Limb (tissue), 2 donors: ENCODE measurements around the gene SH3RF3.

ENCODE experiments used
- DNase-seq, 2 donors: peaks; one replicate each; pipeline ENCODE4 v3.0.0-alpha.2; 2016; ENCODE audit errors: extremely low spot score in 2 of 2

The SH3RF3 gene

DNA sequence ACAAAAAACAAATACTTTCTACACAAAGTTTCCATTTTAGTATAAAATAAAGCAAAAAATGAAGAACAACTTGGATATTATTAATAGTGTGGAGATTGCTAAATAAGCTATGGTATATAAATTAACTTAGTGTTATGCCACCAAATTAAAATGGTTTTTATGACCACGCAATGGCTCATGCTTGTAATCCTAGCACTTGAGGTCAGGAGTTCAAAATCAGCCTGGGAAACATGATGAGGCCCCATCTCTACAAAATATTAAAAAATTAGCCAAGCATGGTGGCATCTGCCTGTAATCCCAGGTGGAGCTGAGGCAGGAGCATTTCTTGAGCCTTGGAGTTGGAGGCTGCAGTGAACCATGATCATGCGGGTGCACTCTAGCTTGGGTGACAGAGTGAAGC, 108.8 kb downstream of the SH3RF3 start:
- no peak for DNase-seq

DNA sequence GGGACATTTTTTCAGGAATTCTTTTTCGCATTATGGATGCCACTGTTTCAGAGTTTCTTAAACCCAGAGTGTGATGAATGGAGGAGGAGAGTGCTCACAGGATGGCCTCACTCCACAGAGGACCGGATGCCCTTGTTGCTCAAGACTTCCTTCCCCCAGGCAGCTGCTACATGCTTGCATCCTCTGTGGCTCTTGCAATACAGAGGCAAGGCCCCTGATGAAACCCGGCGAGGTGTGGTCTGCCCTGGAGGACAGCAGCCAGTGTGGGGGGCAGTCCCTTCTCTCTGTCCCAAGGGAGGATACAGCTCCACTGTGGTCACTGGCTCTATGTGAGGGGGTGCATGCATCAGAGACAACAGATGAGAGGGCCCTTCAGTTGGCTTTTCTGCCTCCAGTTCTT, 109.6 kb downstream of the SH3RF3 start:
- no peak for DNase-seq

DNA sequence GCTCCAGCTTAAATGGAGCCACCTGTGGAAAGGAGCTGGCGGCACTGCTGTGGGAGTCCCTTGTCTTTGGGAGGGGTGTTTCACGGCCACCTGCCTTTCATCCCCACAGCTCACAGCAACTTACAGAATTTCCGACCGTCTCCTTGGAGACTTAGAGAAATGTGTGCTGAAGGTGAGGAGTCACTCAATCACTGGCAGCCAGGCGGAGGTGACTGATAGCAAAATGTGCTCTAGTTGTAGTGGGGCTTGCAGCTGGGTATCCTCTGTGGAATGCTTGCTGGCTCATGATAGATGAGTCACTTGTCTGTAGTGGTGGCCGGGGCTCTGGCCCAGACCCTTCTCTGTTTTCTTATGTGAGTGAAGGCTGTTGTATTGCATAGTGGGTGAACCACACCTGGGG, 110.7 kb downstream of the SH3RF3 start:
- DNase-seq: no peak

DNA sequence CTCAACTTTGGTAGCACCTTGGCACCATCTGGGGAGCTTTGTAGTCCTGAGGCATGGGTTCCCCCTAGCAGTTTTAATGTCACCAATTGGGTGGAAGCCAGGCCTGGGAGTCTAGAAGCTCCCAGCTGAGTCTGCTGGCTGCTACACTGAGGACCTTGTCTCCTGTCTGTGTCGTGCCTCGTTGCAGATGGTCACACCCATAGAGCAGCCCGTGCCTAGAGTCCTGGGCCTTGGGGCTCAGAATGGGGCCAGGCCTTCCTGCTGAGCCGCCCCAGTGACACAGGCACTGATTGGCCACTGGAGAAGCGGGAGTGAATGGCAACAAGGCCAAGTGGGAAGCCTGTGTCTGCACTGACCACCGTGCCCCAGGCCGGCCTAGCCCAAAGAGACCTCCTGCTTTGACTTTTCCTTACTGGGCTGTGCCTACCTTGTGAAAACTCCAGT, 113.2 kb downstream of the SH3RF3 start:
- no peak for DNase-seq

DNA sequence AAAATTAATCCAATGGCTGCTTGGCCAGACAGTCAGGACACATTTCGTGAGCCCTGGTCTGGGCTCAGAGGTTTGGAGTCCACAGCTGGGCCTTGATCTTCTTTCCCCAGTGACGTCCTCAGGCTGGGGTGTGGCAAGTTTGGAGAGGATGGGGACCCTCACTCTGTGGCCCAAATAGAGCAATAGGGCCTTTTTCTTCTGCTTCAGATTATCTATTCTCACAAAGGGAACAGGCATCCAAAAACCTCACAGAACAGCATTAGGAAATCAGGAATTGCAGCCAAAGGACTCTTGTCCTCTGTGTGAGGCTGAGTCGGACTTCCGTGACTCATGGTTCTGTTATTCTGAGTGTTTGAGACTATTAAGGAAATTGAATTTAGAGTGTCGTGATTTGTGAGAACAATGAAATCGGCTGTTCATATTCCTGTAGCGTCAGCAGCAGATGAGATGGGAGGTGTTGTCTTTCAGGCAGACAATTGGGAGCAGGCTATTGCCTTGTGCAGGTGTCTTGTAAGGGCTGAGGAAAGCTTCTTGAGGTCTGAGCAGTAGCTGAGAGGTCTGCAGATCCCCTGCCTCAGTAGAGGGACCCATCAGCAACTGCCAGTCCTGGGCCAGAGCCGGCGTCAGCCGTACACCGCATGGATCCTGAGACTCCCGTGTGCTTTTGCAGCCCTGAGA, 113.8 kb downstream of the SH3RF3 start:
- no peak for DNase-seq

DNA sequence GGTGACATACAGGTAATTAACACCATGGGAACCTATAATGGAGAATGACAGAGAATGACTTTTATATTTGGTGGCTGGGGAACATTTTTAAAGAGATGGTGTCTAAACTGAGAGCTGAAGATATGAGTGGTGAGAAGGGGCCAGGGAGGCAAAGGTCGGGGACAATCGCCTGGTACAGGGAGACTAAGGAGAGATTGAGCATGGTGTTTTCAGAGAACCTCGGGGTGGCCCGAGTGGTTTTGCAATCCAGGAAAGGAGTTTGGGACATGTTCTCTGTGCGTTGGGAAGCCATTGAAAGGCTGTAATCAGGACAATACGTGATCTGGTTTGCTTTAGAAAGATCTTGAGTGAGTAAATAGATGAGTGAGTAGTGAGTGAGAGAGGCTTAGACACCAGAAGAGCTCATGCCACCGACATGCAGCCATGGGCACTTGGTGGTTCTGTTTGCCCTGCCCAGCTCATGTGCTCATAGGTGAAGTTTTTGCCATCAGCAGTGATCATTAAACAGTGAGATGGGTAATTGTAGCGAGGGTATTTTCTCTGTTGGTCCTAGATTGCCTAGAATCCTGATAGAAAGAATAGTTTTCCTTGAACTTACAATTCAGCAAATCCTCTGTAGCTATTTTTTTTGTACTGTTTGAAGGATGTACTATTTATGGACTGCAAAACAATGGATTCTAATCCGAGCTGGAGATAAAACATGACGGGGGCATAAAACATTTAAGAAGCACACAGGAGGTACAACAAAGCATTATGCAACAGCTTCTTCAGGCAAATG, 114.7 kb downstream of the SH3RF3 start:
- DNase-seq: no peak

DNA sequence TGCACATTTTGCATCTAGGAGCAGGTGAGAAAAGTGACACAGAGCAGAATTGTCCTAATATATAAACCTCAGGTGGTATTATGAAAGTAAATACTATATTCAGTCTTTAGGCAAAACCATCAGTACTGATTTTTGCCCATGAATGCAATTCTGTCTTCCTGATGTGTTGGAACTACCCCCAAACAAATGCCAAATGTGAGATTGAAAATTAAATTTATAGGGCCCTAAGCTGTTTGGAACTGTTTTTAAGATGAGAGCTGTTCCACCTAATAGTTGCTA, 115.2 kb downstream of the SH3RF3 start:
- no peak for DNase-seq

DNA sequence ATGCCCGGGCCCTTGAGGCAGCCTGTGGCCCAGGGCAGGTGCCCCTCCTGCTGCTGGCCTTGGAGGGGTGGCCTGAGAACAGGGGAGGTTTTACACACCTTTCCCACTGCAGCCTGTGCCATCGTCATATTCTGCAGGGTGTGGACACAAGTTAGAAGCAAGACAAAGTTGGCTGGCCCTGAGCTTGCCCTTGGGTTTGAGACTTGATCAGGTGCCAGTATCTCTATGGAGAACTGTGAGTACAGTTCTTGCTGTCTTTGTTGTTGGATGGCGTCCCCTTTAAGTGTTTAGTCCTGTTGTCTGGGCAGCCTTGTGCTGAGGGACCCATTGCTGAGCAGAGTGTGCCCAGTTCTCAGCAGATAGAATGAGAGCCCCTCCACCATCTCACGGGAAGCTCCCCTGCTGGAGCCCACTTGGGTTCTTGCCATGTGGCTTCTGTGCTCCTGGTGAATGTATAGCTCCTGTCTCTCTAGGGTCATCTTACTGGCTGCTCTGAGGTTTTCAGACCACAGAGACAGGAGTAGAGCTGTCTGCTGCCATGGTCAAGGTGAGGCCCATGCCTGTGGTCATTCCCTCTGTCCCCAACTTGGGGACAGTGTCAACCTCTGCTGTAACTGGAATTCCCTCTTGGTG, 115.9 kb downstream of the SH3RF3 start:
- no peak for DNase-seq

DNA sequence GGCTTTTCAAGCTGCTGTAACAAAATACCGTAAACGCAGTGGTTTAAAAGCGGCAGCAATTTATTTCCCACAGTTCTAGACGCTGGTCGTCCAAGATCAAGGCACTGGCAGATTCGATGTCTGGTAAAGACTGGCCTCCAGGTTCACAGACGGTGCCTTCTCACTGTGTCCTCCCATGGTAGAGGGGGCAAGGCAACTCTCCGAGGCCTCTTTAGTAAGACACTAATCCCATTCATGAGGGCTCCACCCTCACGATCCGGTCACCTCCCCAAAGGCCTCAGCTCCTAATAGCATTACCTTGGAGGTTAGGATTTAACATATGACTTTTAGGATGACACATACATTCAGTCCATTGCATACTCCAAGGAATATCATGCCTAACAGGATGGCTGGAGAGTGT, 117.2 kb downstream of the SH3RF3 start:
- DNase-seq: no peak

DNA sequence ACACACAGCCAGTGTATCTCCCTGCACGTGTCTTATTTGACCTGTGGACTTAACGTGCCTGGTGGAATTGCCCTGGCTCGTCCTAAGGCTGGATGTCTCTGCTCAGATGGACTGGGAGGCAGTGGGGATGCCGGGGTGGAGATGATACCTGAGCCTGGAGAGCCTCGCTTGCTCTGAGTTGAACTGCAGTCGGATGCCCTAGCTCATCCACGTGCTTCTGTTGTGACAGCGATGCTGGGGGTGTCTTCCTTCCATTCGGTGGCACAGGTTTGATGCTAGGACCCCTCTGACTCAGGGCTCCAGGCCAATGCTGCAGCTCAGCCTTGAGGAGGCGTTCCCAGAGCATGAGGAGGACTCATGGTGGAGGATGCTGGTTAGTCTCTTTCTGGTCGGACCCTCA, 117.6 kb downstream of the SH3RF3 start:
- DNase-seq: no peak

DNA sequence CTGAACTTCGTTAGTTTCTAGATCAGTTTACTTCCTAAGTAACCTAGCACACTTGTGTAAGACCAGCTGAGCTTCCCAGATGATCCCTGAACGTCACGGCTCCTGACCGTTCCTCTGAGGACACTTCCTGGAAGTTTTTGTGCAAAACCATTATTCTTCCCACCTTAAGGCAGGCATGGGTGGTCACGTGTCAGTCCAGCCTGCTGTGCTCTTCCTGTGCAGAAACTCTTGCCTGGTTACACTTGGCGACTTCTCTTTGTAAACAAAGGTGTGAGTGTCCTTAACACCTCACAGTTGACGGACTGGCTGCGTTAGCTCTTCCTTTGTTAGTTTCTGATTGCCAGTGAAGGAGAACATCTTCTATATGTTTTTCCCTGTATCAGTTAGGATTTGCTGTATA, 118.3 kb downstream of the SH3RF3 start:
- no peak for DNase-seq

DNA sequence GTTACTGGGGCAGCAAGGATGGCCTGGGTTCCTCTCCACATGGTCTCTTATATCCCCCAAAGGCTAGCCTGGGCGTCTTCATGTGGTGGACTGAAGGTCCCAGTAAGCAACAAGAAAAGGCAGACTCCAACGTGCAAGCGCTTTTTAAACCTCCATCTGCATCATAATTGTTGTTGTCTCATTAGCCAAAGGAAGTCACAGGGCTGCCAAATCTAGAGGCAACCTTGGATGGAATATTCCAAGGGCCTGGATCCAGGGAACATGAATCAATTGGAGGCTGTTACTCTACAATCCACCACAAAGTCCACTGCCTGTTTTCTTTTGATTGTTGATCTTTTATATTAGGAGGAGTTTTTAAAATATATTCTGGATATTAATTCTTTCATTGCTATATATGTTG, 118.8 kb downstream of the SH3RF3 start:
- DNase-seq: no peak

DNA sequence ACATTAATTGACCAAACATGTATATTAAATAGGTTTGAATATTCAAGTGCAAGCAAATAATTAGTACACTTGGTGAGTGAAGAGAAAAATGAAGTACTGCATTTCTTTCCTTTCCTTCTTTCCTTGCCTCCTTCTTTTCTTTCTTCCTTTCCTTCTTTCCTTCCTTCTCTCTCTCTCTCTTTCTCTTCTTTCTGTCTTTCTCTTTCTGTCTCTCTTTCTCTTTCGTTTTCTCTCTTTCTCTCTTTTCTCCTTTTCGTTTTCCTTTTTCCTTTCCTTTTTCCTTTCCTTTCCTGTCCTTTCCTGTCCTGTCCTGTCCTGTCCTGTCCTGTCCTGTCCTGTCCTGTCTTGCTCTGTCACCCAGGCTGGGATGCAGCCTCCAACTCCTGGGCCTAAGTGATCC, 119.6 kb downstream of the SH3RF3 start:
- DNase-seq: no peak

DNA sequence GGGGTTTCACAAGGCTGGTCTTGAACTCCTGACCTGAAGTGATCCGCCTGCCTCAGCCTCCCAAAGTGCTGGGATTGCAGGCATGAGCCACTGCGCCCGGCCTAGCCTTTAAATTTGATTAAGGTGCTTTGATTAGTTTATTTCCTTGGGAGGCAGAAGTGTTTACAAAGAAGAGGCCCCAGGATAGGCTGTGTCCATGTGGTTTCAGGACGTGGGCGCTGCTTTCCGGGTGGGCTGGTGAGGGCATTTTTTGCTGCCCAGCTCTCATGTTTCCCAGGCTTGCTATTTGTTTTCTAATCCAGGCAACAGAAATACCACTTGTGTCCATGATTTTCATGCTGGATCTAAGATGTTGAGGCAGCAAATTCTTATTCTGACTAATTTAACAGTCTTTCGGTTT, 124.2 kb downstream of the SH3RF3 start:
- DNase-seq: no peak

DNA sequence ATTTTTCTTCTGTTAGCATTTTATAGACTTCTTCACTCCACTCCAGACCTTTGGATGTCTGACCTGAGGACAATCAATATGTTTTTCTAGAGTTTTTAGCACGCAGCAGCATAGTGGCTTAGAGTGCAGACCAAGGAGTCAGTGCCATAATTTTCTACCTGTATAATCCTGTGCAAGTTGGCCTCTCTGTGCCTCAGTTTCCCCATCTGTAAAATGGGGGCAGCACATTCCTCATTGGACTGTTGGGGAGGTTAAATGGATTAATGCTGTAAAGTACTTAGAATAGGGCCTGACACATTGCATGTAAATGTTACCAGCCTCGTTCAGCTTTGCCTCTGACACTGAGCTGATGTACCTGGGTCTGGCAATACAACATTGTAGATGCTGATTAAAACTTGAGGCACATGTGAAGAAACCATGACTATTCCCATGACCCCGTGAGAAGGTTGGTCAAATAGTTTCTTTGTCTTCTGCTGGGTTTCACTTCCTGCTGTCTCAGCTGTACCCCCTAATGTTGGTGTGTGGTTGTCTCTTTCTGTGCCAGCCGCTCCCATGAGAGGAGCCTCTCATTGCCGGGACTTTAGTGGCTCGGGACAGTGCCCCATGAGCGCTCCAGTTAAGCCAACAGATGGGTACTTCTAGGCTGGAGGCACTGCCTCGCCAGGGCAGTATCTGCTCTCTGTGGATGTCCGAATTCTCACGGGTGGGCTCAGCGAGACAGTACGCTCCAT, 125.3 kb downstream of the SH3RF3 start:
- no peak for DNase-seq

DNA sequence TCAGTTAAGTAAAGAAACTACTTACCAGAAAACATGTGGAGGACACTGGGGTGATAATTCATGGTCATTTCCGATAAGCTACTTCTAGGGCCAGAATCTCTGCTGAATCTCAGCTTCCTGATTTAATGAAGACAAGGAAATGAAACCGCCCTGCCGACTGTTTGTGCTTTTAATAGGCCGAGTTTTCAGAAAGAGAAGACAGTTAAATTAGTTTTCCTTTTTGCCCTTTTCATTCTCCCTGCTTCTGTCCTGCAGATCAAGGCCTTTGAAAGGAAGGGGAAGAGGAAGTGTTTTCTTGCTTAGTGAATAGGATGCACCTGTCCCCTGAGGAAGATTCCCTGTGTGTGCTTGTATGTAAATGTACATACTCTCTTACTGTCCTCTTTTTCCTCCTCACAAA, 126.6 kb downstream of the SH3RF3 start:
- no peak for DNase-seq

DNA sequence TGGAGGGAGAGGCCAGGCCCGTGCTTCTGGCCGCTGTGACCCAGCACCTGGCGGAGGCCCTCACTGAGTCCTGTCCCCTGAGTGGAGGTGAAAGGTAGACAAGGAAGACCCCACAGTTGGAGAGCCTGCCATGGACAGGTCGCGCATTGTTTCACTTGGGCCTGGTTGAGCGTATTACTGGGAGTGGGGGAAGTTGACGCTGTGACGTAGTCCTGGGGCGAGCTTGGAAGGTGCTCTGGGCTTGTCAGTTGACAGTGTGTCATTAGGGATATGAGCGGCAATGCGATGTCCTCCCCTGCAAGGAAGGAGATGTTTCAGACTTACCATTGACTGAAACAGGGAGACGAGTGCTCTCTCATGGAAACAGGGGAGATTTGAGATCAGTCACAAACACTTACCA, 127.1 kb downstream of the SH3RF3 start:
- no peak for DNase-seq

DNA sequence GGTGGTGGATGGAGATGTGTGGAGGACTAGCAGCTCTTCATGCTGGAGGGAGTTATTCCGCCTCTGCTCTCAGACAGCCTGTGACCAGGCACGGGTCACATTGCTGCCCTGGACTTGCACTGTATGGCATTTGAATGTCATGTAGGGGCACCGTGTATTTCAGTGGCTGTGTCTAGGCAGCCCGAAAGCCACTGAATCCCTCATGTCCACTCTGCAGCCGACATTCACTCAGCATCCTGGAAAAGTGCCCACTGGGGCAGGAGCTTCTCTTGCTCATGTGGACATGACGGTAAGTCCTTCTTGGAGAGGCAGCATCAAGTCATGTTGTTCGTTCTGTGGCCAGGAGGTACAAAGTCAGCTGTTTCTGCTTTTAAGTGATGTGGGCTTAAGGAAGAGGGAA, 127.9 kb downstream of the SH3RF3 start:
- no peak for DNase-seq

DNA sequence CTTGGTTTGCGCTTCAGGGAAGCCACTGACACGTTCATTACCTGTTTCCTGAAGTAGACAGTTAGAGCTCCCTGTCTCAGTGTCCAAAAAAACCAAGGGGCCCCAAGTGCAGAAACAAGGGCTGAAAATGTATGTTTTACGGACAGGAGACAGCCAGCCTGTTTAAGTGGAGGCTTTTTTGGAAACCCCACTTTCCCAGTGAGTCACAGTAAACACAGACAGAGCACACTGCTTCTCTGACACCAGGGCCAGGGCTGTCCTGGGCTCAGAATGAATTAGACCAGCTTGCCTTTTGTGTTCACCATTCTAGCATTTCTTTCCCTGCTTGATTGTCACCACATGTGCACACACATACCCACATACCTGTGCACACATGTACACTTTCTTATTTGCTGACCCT, 128.6 kb downstream of the SH3RF3 start:
- DNase-seq: no peak

DNA sequence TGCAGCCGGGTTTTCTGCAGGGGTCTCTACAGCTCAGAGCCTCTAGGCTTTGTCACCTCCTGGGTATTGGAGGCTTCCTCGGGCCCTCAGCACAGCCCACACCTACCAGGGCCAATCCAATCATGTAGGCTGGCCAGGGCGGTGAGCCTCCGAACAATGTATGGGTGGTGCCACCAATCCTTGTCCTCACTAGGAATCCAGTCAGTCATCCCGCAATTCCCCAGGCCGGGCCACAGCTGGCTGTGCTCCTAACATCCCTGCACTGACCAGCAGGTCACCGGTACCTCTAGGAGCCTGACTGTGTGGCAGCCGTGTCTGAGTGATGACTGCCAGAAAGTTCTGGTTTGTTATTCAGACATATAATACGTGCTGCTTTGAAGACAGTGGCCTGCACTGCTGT, 129.4 kb downstream of the SH3RF3 start:
- no peak for DNase-seq

DNA sequence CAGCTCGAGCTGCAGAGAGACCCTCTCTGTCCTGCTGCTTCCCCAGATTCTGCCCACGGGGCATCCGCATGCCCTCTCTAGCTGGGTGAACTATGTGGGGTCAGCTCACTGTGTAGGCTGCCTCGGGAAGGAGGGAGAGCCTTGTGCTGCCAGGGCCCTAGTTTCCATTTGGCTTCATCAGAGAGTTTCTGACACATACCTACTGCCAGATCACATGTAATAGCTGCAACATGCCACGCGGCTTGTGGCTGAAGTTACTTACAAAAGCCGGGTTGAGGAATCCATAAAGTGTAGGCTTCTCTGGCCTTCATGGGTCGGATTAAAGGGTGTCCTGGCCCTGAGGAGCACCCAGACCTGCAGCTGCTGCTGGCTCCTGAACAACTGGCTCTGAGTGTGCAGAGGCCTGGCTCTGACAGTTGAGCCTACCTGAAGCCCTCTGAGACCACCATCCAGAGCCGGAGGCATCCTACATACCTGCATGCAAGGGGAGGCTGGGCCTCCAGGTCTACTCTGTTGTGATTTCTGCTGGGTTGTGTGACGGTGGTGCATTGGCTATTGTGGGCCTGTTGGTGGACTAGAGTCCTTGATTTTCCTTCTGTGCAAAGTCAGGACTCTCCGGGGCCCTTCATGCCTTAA, 130.0 kb downstream of the SH3RF3 start:
- DNase-seq: no peak

DNA sequence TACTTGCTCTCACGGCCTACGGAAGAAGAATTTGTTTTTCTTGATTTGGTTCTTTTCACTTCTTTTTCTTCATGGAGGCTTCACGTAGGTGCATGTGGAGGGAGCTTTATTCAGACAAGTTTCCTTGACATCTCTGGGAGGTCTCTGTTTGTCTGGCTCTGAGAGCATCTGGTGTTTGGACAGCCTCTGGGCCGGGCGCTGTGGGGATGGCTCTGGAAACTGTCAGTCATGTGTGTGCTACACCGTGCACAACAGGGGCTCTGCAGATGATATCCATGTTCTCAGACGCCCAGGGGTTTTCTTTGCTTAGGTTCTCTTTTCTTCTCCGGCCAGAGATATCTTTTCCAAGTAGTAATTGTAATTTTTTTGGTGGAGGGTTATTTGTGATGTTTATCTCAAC, 130.7 kb downstream of the SH3RF3 start:
- DNase-seq: no peak
